PC-3 (cell line): ENCODE data around the gene AGRN.
A peak's percentile ranks its signal among the peaks of the same experiment; 100 is the strongest.

Source experiments
- CTCF ChIP-seq: fragments of 300-600 bp; sonication (generic); conservative IDR thresholded peaks from 2 replicates; pipeline ENCODE4 v1.5.1; 2017; ENCODE audit warnings: antibody characterized with exemption, low read depth, mild to moderate bottlenecking, low read length
- EZH2phosphoT487 ChIP-seq: fragments of 300-600 bp; sonication (generic); IDR thresholded peaks from 2 replicates; pipeline ENCODE4 v1.6.1; 2018; ENCODE audit warnings: mild to moderate bottlenecking, antibody characterized with exemption, low read length, borderline replicate concordance

GRCh38 chr1:975896-976683, 43.8 kb upstream of the AGRN start:
- TF ChIP-seq CTCF (peak; percentile 69), EZH2phosphoT487 (no peak)
